Measurements from ENCODE around the gene CCDC89. TPM values are rescaled to one million over a fixed set of nuclear protein-coding genes. Genes with fewer than 3 reads are reported as not detected.

Gene CCDC89
- total and polyA plus RNA-seq, 2 experiments from 2014 or later, result 0.31 TPM; not detected in 1

GRCh38 chr11:85685125-85685819 lies 723 bp downstream of the CCDC89 start:
- no peak overlapping the region for H3K4me3 ChIP-seq
- no peak overlapping the region for H3K4me2 ChIP-seq
- no peak overlapping the region for H3K27ac ChIP-seq (ENCODE audit: low read depth)
- ATAC-seq (peak; percentile 21; the same call in 1 of the 3 replicates), DNase-seq (ENCODE audit: low spot score) (no peak)
- peaks cover 7% of the 10 kb centered on the region; the same call in 2 of the 3 replicates for H3K4me1 Mint-ChIP-seq
- H3K27me3 ChIP-seq (ENCODE audit: insufficient read depth), result no peaks in the 10 kb centered on the region
- H2AFZ ChIP-seq, result peak overlapping the region; percentile 73; the same call in 1 of the 2 replicates
- H3K4me3 Mint-ChIP-seq, result no peak overlapping the region
- TF ChIP-seq EZH2phosphoT487 (IDR thresholded peaks at IDR 0.05; ENCODE audit: unreplicated experiment) (no peak), ZNF462 (CRISPR knock-in tag; IDR thresholded peaks at IDR 0.05) (no peak), STAT1 (IDR thresholded peaks at IDR 0.05; ENCODE audit: unreplicated experiment) (no peak), ETS1 (IDR thresholded peaks at IDR 0.05) (no peak)
- no peaks in the 10 kb centered on the region; the same call in 1 of the 2 replicates for H3K4me1 ChIP-seq (ENCODE audit: insufficient read depth)
- H3K79me2 ChIP-seq (replicated peaks; ENCODE audit: insufficient read depth), result no peaks in the 10 kb centered on the region
- H3K36me3 ChIP-seq (ENCODE audit: insufficient read depth), result no peaks in the 10 kb centered on the region
- no peaks in the 10 kb centered on the region; the same call in 2 of the 3 replicates for H3K36me3 Mint-ChIP-seq (ENCODE audit: low read depth)
- no peaks in the 10 kb centered on the region for H3F3A ChIP-seq (replicated peaks; ENCODE audit: low read depth)
- H3K27me3 Mint-ChIP-seq (ENCODE audit: insufficient read depth, low read depth, poor library complexity), result peaks cover 2% of the 10 kb centered on the region
- H3K9me3 Mint-ChIP-seq, result no peaks in the 10 kb centered on the region
- H3K27ac Mint-ChIP-seq, result no peak overlapping the region; the same call in 1 of the 2 replicates
- no peaks in the 10 kb centered on the region for H4K20me1 ChIP-seq (replicated peaks; ENCODE audit: insufficient read depth)
- H3K9me2 ChIP-seq (ENCODE audit: insufficient read depth), result no peaks in the 10 kb centered on the region

All from GM23338 (cell line).